ENCODE data around the gene CDC14B.

CDC14B gene

GRCh38 chr9:96459268-96460007 lies 160.2 kb downstream of the CDC14B start:
- in situ Hi-C loops (cut with HindIII; ENCODE audit: low sequenced_read_pairs): no loop called here
- DNase-seq (ENCODE audit: low read depth): peak; percentile 24
- no peak for TF ChIP-seq CTCF (IDR thresholded peaks at IDR 0.05; ENCODE audit: low read depth, low read length, missing control alignments)

GRCh38 chr9:96458226-96458625 lies 161.4 kb downstream of the CDC14B start:
- H3K4me3 ChIP-seq (ENCODE audit: low read depth, low read length): no peak overlapping the region
- in situ Hi-C loops (cut with HindIII; ENCODE audit: low sequenced_read_pairs): no loop called here
- DNase-seq (ENCODE audit: low read depth): no peak
- no peak for TF ChIP-seq CTCF (IDR thresholded peaks at IDR 0.05; ENCODE audit: low read depth, low read length, missing control alignments)

More at GRCh38 chr9:96459268-96460007, 160.2 kb downstream of the CDC14B start:
- no peak overlapping the region for H3K4me3 ChIP-seq (ENCODE audit: low read depth, low read length)

GRCh38 chr9:96457266-96457665 lies 162.4 kb downstream of the CDC14B start:
- TF ChIP-seq CTCF (IDR thresholded peaks at IDR 0.05; ENCODE audit: low read depth, low read length, missing control alignments): no peak
- no peak for DNase-seq (ENCODE audit: low read depth)
- in situ Hi-C loops (cut with HindIII; ENCODE audit: low sequenced_read_pairs): no loop called here
- H3K4me3 ChIP-seq (ENCODE audit: low read depth, low read length): no peak overlapping the region

GRCh38 chr9:96453625-96454024 lies 166.0 kb downstream of the CDC14B start:
- TF ChIP-seq CTCF (IDR thresholded peaks at IDR 0.05; ENCODE audit: low read depth, low read length, missing control alignments): peak; percentile 91

GRCh38 chr9:96450613-96451528 lies 168.8 kb downstream of the CDC14B start:
- in situ Hi-C loops (cut with HindIII; ENCODE audit: low sequenced_read_pairs): no loop called here
- TF ChIP-seq CTCF (IDR thresholded peaks at IDR 0.05; ENCODE audit: low read depth, low read length, missing control alignments): no peak
- H3K4me3 ChIP-seq (ENCODE audit: low read depth, low read length): peak overlapping the region; percentile 66
- peak; percentile 11 for DNase-seq (ENCODE audit: low read depth)

More at GRCh38 chr9:96453625-96454024, 166.0 kb downstream of the CDC14B start:
- in situ Hi-C loops (cut with HindIII; ENCODE audit: low sequenced_read_pairs): no loop called here
- no peak overlapping the region for H3K4me3 ChIP-seq (ENCODE audit: low read depth, low read length)
- peak; percentile 53 for DNase-seq (ENCODE audit: low read depth)
